Esophagus squamous epithelium (tissue), 5 donors: ENCODE measurements around the gene OR10G2. TPM values are rescaled to one million over a fixed set of nuclear protein-coding genes. Genes with fewer than 3 reads are reported as not detected.

ENCODE experiments used
- DNase-seq: peaks from one replicate; lab custom pipeline; 2025; lab: John Stamatoyannopoulos, UW
- H3K27ac ChIP-seq, 4 donors: fragments of 200-600 bp; sonication (generic); one replicate each; pipeline ENCODE4 v1.5.1; 2016 to 2019; ENCODE audit warnings: mild to moderate bottlenecking in 1 of 4
- H3K27me3 ChIP-seq, 4 donors: fragments of 200-600 bp; sonication (generic); 1 replicate in 3 of 4; 2 replicates in 1 of 4; pipeline versions ENCODE4 v1.5.1 to v1.6.0; 2017 to 2021; ENCODE audit warnings: antibody characterized with exemption in 1 of 4
- H3K36me3 ChIP-seq, 3 donors: fragments of 200-600 bp; sonication (generic); one replicate each; pipeline ENCODE4 v1.5.1; 2016 to 2019
- H3K4me1 ChIP-seq, 3 donors: fragments of 200-600 bp; sonication (generic); one replicate each; pipeline ENCODE4 v1.5.1; 2017 to 2019
- H3K4me3 ChIP-seq, 4 donors: fragments of 200-600 bp; sonication (generic); 1 replicate in 3 of 4; 2 replicates in 1 of 4; pipeline ENCODE4 v1.5.1; 2016 to 2019; ENCODE audit warnings: mild to moderate bottlenecking in 2 of 4, moderate library complexity in 1 of 4
- H3K9me3 ChIP-seq, 3 donors: fragments of 200-600 bp; sonication (generic); one replicate each; pipeline ENCODE4 v1.5.1; 2016 to 2019
- CTCF ChIP-seq, 6 experiments: fragments of 450-650 bp in 4 of 6; fragments of 200-600 bp in 2 of 6; sonication (generic) in 2 of 6; IDR thresholded peaks; one replicate each; pipeline ENCODE4 v1.5.1; 2016 to 2019; ENCODE audit warnings: antibody characterized with exemption in 6 of 6, mild to moderate bottlenecking in 4 of 6, moderate library complexity in 4 of 6
- POLR2A ChIP-seq, 4 donors: fragments of 450-650 bp; IDR thresholded peaks; one replicate each; pipeline ENCODE4 v1.6.1; 2017; ENCODE audit warnings: antibody characterized with exemption in 4 of 4, mild to moderate bottlenecking in 4 of 4, moderate library complexity in 3 of 4
- WGBS, 2 donors: methylation state at CpG; one replicate each; pipeline ENCODE4 v1.1.5; 2018; 5-methylcytosine and 5-hydroxymethylcytosine counted together
- intact Hi-C: fragments of 100-400 bp; cut with DNase I; formaldehyde crosslinking; loops from one replicate; pipeline ENCODE4 v1.15.0; 2022
- total RNA-seq, 4 donors: library from RNA; depleted of rRNA; stranded (reverse); fragments of >200 nt; gene quantifications; one replicate each; pipeline ENCODE4 v1.1.0, GENCODE V29; 2016
- donor health status: DM: yes; HTN: yes; CAD: no.

Gene OR10G2
- total RNA-seq, 4 donors from 2014 or later: not detected

GRCh38 chr14:21653331-21653885 lies 18.7 kb upstream of the OR10G2 start, which contains the start of gene OR4E2:
TSS of gene OR4E2 (plus strand) at chr14:21653835. CDS start at chr14:21665083, 11,248 bp downstream.
- H3K9me3 ChIP-seq: no peaks in the 10 kb centered on the region
- TF ChIP-seq POLR2A (IDR thresholded peaks at IDR 0.05) (no peak), CTCF (IDR thresholded peaks at IDR 0.05) (no peak)
- no peaks in the 10 kb centered on the region for H3K36me3 ChIP-seq
- H3K27ac ChIP-seq: no peak within 1 kb of the TSS
- intact Hi-C loops: no loop called here
- H3K27me3 ChIP-seq: no peaks in the 10 kb centered on the region
- no peak within 1 kb of the TSS for H3K4me3 ChIP-seq
- H3K4me1 ChIP-seq: no peaks in the 10 kb centered on the region
- 60 to 64% methylated on average over 2 of the region's 2 CpGs for WGBS, 2 donors
- no peak for DNase-seq

GRCh38 chr14:21652209-21652808 lies 17.6 kb upstream of the OR10G2 start:
- no peak overlapping the region for H3K4me3 ChIP-seq
- WGBS, 2 donors: 46 to 57% methylated on average over 1 of the region's 1 CpG
- no peak for DNase-seq
- intact Hi-C loops: no loop called here
- H3K36me3 ChIP-seq: no peaks in the 10 kb centered on the region
- TF ChIP-seq POLR2A (IDR thresholded peaks at IDR 0.05) (no peak), CTCF (IDR thresholded peaks at IDR 0.05) (no peak)
- H3K27me3 ChIP-seq: no peaks in the 10 kb centered on the region
- H3K27ac ChIP-seq: no peak overlapping the region
- H3K9me3 ChIP-seq: no peaks in the 10 kb centered on the region
- no peaks in the 10 kb centered on the region for H3K4me1 ChIP-seq

- intact Hi-C loops: no loop called here
- TF ChIP-seq CTCF (IDR thresholded peaks at IDR 0.05) (no peak), POLR2A (IDR thresholded peaks at IDR 0.05) (no peak)
- Histone ChIP-seq H3K27ac (no peak overlapping the region), H3K4me3 (no peak overlapping the region), H3K27me3 (no peaks in the 10 kb centered on the region), H3K36me3 (no peaks in the 10 kb centered on the region), H3K4me1 (no peaks in the 10 kb centered on the region), H3K9me3 (no peaks in the 10 kb centered on the region)
- no peak for DNase-seq
These were observed 12.6 kb upstream of the OR10G2 start for GRCh38 chr14:21647380-21647779.

- intact Hi-C loops: no loop called here
- no peaks in the 10 kb centered on the region for H3K9me3 ChIP-seq
These were observed 8.7 kb upstream of the OR10G2 start for GRCh38 chr14:21643407-21643806.

More at GRCh38 chr14:21643407-21643806, 8.7 kb upstream of the OR10G2 start:
- Histone ChIP-seq H3K36me3 (no peaks in the 10 kb centered on the region), H3K4me3 (no peak overlapping the region), H3K27ac (no peak overlapping the region), H3K27me3 (no peaks in the 10 kb centered on the region), H3K4me1 (no peaks in the 10 kb centered on the region)
- TF ChIP-seq CTCF (IDR thresholded peaks at IDR 0.05) (no peak), POLR2A (IDR thresholded peaks at IDR 0.05) (no peak)
- no peak for DNase-seq
- 44 to 57% methylated on average over 5 of the region's 5 CpGs for WGBS, 2 donors
